ENCODE results near the gene CYP27A1. TPM values are rescaled to one million over a fixed set of nuclear protein-coding genes. Genes with fewer than 3 reads are reported as not detected.
A peak's percentile ranks its signal among the peaks of the same experiment; 100 is the strongest.
"Not testable (repeated sequence)": the region's sequence is repeated elsewhere in the genome, so short reads cannot be mapped to it uniquely, and the experiment has no call there.

CYP27A1 gene
- total RNA-seq, 1 donor = 10.8 TPM

GRCh38 chr2:218755198-218755566, 26.8 kb upstream of the CYP27A1 start:
- H3K9me3 ChIP-seq (ENCODE audit: low read depth, low read length) = no peaks in the 10 kb centered on the region
- no peak overlapping the region for H3K4me3 ChIP-seq (ENCODE audit: low read length)
- no peaks in the 10 kb centered on the region for H3K27me3 ChIP-seq (ENCODE audit: insufficient read depth, low read length)
- H3K4me1 ChIP-seq (ENCODE audit: insufficient read depth, low read length) = peaks cover 10% of the 10 kb centered on the region

DNA sequence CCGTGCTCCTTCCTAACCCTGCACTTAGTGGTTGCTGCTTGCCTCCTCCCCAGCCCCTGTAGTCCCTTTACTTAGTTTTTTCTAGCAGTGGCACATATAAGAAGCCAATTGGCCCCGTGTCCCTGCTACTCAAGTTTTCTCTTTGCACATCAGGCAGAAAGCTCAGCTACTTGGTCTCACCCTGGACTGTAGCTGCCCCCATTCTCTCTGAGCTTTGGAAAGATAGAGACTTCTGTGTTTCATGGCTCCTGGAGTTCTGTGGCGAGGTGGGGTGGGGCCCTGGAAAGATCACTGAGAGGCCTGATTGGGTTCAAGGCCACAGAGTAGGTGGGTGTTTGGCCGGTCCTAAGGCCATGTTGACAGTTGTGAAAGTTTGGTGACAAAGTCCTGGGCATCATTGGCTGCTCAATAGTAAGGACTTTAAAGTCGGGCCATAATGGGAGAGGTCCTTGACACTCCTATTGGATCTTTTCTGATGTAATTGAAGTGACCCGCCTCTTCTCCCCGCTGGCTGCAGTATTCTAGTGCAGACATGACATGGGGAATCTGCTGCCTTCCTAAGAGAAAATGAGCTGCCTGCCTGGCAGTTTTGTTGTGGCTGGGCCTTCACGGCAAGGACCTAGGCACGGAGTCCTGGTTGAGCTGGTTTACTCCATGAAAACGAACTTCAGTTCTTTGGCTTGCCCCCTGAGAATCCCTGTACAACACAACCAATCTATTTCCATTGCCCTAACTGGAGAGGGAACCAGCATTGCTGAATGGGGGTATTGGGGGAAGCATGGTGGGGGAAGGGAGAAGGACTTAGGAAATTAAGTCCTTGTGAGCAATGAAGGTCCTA, 26.2 kb upstream of the CYP27A1 start:
- Histone ChIP-seq H3K27me3 (ENCODE audit: insufficient read depth, low read length) (no peaks in the 10 kb centered on the region), H3K4me3 (ENCODE audit: low read length) (no peak overlapping the region), H3K9me3 (ENCODE audit: low read depth, low read length) (no peaks in the 10 kb centered on the region), H3K4me1 (ENCODE audit: insufficient read depth, low read length) (peaks cover 10% of the 10 kb centered on the region)

DNA sequence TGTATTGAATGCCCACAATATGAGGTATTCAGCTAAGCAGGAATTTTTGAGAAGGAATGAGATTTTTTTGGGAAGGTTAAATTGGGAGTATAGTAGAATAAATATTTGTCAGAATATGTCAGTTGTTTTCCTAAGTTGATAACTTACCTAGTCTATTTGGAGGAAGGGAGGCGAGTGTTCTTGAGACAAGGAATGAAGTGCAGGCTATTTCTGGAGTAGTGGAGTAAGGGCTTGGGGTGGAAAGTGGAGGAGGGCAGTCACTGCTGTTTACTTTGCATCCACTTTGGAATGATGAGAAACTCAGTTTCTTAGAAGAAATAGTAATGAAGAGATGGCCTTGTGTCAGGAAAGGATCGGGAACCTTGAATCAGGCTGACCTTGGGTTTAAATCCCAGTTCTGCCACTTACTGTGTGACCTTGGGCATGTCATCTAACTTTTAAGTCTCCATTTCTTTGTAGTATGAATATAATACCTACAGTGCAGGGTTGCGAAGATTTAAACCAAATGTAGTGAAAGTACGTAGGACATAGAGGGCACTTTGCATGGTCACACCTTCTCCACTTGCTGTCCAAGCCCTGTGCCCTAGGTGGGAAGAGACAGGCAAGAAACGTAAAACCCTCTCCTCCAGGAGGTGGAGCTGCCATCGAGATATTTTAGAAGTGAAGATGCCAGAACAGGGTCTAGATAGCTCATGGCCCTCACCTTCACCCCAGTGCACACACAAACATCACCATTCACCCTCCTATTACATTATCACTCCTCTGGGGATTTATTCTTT, 25.2 kb upstream of the CYP27A1 start:
- peaks cover 10% of the 10 kb centered on the region for H3K4me1 ChIP-seq (ENCODE audit: insufficient read depth, low read length)
- no peaks in the 10 kb centered on the region for H3K9me3 ChIP-seq (ENCODE audit: low read depth, low read length)
- no peak overlapping the region for H3K4me3 ChIP-seq (ENCODE audit: low read length)
- no peaks in the 10 kb centered on the region for H3K27me3 ChIP-seq (ENCODE audit: insufficient read depth, low read length)

GRCh38 chr2:218761795-218762194, 20.2 kb upstream of the CYP27A1 start:
- no peaks in the 10 kb centered on the region for H3K27me3 ChIP-seq (ENCODE audit: insufficient read depth, low read length)
- H3K4me1 ChIP-seq (ENCODE audit: insufficient read depth, low read length) = peaks cover 6% of the 10 kb centered on the region
- H3K9me3 ChIP-seq (ENCODE audit: low read depth, low read length) = no peaks in the 10 kb centered on the region
- H3K4me3 ChIP-seq (ENCODE audit: low read length) = no peak overlapping the region

DNA sequence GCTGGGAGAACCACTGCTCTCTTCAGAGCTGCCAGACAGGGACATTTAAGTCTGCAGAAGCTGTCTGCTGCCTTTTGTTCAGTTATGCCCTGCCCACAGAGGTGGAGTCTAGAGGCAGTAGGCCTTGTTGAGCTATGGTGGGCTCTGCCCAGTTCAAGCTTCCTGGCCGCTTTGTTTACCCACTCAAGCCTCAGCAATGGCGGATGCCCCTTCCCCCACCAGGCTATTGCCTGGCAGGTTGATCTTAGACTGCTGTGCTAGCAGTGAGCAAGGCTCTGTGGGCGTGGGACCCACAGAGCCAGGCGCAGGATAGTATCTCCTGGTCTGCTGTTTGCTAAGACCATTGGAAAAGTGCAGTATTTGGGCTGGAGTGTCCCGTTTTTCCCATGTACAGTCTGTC, 9.2 kb upstream of the CYP27A1 start:
- H3K4me1 ChIP-seq (ENCODE audit: insufficient read depth, low read length); H3K27me3 ChIP-seq (ENCODE audit: insufficient read depth, low read length); H3K9me3 ChIP-seq (ENCODE audit: low read depth, low read length); H3K4me3 ChIP-seq (ENCODE audit: low read length): not testable (repeated sequence)

- Histone ChIP-seq H3K4me1 (ENCODE audit: insufficient read depth, low read length) (peaks cover 10% of the 10 kb centered on the region), H3K27me3 (ENCODE audit: insufficient read depth, low read length) (no peaks in the 10 kb centered on the region), H3K4me3 (ENCODE audit: low read length) (no peak overlapping the region), H3K9me3 (ENCODE audit: low read depth, low read length) (no peaks in the 10 kb centered on the region)
Measured at GRCh38 chr2:218773881-218774280, 8.1 kb upstream of the CYP27A1 start.

DNA sequence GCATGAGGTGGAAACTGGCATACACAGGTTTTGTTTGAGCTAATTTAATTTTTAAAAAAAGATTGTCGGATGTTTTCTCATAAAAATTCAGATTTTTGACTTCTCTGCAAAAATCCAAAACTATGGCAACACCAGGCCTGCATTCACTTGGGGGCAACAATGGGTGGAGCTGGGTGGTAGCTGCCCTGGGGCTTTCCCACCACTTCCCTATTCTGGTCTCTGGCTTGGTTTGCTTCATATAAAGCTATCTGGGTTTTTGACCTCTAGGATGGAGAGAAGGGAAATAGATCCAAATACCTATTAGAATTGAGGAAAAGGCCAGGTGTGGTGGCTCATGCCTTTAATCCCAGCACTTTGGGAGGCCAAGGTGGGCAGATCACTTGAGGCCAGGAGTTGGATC, 5.5 kb upstream of the CYP27A1 start:
- H3K4me3 ChIP-seq (ENCODE audit: low read length) = no peak overlapping the region
- H3K4me1 ChIP-seq (ENCODE audit: insufficient read depth, low read length) = peaks cover 16% of the 10 kb centered on the region
- no peaks in the 10 kb centered on the region for H3K9me3 ChIP-seq (ENCODE audit: low read depth, low read length)
- peaks cover 13% of the 10 kb centered on the region for H3K27me3 ChIP-seq (ENCODE audit: insufficient read depth, low read length)

GRCh38 chr2:218777276-218777990, 4.5 kb upstream of the CYP27A1 start:
- Histone ChIP-seq H3K4me3 (ENCODE audit: low read length) (no peak overlapping the region), H3K4me1 (ENCODE audit: insufficient read depth, low read length) (peaks cover 19% of the 10 kb centered on the region), H3K9me3 (ENCODE audit: low read depth, low read length) (no peaks in the 10 kb centered on the region), H3K27me3 (ENCODE audit: insufficient read depth, low read length) (peaks cover 22% of the 10 kb centered on the region)

DNA sequence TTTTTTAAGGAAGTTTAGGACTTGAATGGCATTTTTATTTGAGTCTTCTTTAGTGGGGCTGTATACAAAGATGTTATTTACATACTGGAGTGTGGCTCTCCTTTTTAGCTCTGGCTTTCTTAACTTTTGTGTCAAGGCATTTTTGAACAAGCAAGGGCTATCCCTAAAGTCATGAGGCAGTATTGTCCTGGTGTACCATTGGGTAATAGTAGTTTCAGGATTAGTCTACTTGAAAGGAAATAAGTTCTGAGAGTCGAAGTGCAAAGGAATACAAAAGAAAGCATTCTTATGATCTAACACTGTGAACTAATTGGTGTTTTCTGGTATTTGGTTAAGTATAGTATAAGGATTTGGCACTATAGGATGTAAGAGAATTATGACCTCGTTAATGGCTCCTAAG, 1.9 kb upstream of the CYP27A1 start:
- Histone ChIP-seq H3K4me1 (ENCODE audit: insufficient read depth, low read length) (peaks cover 29% of the 10 kb centered on the region), H3K27me3 (ENCODE audit: insufficient read depth, low read length) (peaks cover 35% of the 10 kb centered on the region), H3K9me3 (ENCODE audit: low read depth, low read length) (no peaks in the 10 kb centered on the region), H3K4me3 (ENCODE audit: low read length) (no peak overlapping the region)

DNA sequence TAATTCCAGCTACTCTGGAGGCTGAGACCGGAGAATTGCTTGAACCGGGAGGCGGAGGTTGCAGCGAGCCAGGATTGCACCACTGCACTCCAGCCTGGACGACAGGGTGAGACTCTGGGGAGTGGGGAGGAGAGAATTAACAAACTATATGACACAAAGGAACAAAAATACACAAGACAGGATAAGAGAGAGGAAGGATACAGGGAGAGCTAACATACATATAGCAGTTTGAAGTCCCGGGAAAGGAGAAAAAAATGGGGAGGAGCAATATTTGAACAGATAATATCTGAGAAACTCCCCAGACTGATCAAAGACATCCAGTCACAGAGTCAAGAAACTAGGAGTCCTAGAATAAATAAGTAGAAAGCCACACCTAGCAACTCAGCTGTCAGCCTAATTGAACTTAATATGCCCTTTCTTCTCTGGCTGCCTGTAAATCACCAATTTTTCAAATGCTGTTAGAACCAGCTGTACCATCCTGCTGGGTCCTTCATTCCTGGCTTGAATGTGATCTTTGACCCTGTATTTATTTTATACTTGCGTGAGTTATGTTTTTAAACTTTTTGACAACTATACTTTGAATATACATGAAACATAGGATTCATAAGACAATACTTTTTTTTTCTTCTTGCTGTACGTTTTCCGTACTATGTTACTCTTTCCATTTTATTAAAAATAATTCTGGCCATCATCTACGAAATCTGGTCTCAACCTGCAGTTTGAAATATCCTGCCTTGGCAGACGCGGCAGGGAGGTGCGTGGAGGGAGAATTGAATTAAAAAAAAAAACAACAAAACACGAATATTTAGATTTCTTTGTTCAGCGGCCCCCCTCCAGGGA, 876 bp upstream of the CYP27A1 start:
- Histone ChIP-seq H3K27me3 (ENCODE audit: insufficient read depth, low read length) (peaks cover 41% of the 10 kb centered on the region), H3K9me3 (ENCODE audit: low read depth, low read length) (no peaks in the 10 kb centered on the region), H3K4me1 (ENCODE audit: insufficient read depth, low read length) (peaks cover 26% of the 10 kb centered on the region), H3K4me3 (ENCODE audit: low read length) (peak overlapping the region; percentile 47)

GRCh38 chr2:218782528-218782844, 539 bp downstream of the CYP27A1 start:
- peaks cover 41% of the 10 kb centered on the region for H3K27me3 ChIP-seq (ENCODE audit: insufficient read depth, low read length)
- H3K4me3 ChIP-seq (ENCODE audit: low read length) = peak overlapping the region; percentile 47
- H3K4me1 ChIP-seq (ENCODE audit: insufficient read depth, low read length) = peaks cover 19% of the 10 kb centered on the region
- no peaks in the 10 kb centered on the region for H3K9me3 ChIP-seq (ENCODE audit: low read depth, low read length)

- peaks cover 41% of the 10 kb centered on the region for H3K27me3 ChIP-seq (ENCODE audit: insufficient read depth, low read length)
- no peaks in the 10 kb centered on the region for H3K9me3 ChIP-seq (ENCODE audit: low read depth, low read length)
- peak overlapping the region; percentile 10 for H3K4me3 ChIP-seq (ENCODE audit: low read length)
- peaks cover 19% of the 10 kb centered on the region for H3K4me1 ChIP-seq (ENCODE audit: insufficient read depth, low read length)
Measured at GRCh38 chr2:218783688-218784087, 1.7 kb downstream of the CYP27A1 start.

- H3K4me1 ChIP-seq (ENCODE audit: insufficient read depth, low read length) = peaks cover 19% of the 10 kb centered on the region
- H3K9me3 ChIP-seq (ENCODE audit: low read depth, low read length) = no peaks in the 10 kb centered on the region
- peaks cover 39% of the 10 kb centered on the region for H3K27me3 ChIP-seq (ENCODE audit: insufficient read depth, low read length)
- H3K4me3 ChIP-seq (ENCODE audit: low read length) = no peak overlapping the region
Measured at GRCh38 chr2:218785103-218785502, 3.2 kb downstream of the CYP27A1 start.

DNA sequence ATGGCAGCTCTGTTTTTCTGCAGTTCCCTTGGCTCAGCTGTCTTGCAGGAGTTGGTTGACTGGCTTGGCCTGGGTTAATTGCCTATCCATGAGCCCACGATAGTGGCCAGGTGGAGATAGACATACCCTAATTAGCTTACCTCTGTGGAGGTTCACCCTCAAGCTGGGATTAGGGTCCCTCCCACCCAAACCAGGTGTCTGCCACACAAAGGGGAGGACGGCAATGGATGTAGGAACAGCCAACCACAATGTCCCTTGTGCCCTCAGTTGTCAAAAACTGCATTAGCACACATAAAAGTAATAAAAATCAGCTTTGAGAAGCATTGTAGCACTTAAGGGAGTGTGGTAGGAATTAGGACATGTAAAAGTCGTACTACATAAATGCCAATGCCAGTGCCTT, 4.2 kb downstream of the CYP27A1 start:
- Histone ChIP-seq H3K4me1 (ENCODE audit: insufficient read depth, low read length) (peaks cover 16% of the 10 kb centered on the region), H3K9me3 (ENCODE audit: low read depth, low read length) (no peaks in the 10 kb centered on the region), H3K4me3 (ENCODE audit: low read length) (no peak overlapping the region), H3K27me3 (ENCODE audit: insufficient read depth, low read length) (peaks cover 31% of the 10 kb centered on the region)

Measured in mononuclear cell (primary cell).